ENCODE results near the gene POLD3.
A peak's percentile ranks its signal among the peaks of the same experiment; 100 is the strongest.

The POLD3 gene

GRCh38 chr11:74592441-74593362 lies at the start of gene POLD3:
POLD3 (plus strand) TSS chr11:74592582; CDS start chr11:74592659, 77 bp downstream.
- FAIRE-seq, result peak; percentile 70

GRCh38 chr11:74543991-74544390 lies 48.4 kb upstream of the POLD3 start:
- FAIRE-seq, result no peak

- FAIRE-seq, result no peak
Observed at GRCh38 chr11:74546752-74547151, 45.6 kb upstream of the POLD3 start.

GRCh38 chr11:74550991-74551753 lies 41.2 kb upstream of the POLD3 start:
- FAIRE-seq, result no peak

- FAIRE-seq, result no peak
Observed at GRCh38 chr11:74551754-74552145, 40.6 kb upstream of the POLD3 start.

GRCh38 chr11:74557526-74557925 lies 34.9 kb upstream of the POLD3 start:
- FAIRE-seq, result no peak

GRCh38 chr11:74559110-74559933 lies 33.1 kb upstream of the POLD3 start:
- no peak for FAIRE-seq

- no peak for FAIRE-seq
Observed at GRCh38 chr11:74559934-74560309, 32.5 kb upstream of the POLD3 start.

GRCh38 chr11:74566146-74566960 lies 26.0 kb upstream of the POLD3 start:
- FAIRE-seq, result no peak

GRCh38 chr11:74568028-74568427 lies 24.4 kb upstream of the POLD3 start:
- FAIRE-seq, result no peak

- peak; percentile 8 for FAIRE-seq
Observed at GRCh38 chr11:74570266-74571061, 21.9 kb upstream of the POLD3 start.

GRCh38 chr11:74571062-74571399 lies 21.4 kb upstream of the POLD3 start:
- FAIRE-seq, result no peak

GRCh38 chr11:74572349-74572748 lies 20.0 kb upstream of the POLD3 start:
- FAIRE-seq, result no peak

GRCh38 chr11:74574563-74574962 lies 17.8 kb upstream of the POLD3 start:
- FAIRE-seq, result no peak

- no peak for FAIRE-seq
Observed at GRCh38 chr11:74575999-74576398, 16.4 kb upstream of the POLD3 start.

GRCh38 chr11:74577181-74577580 lies 15.2 kb upstream of the POLD3 start:
- no peak for FAIRE-seq

- FAIRE-seq, result no peak
Observed at GRCh38 chr11:74577624-74578396, 14.6 kb upstream of the POLD3 start.

- FAIRE-seq, result no peak
Observed at GRCh38 chr11:74579577-74580270, 12.7 kb upstream of the POLD3 start.

- FAIRE-seq, result no peak
Observed at GRCh38 chr11:74581954-74582547, 10.3 kb upstream of the POLD3 start.

Measured in endometrium (tissue), 2 donors.